HG03378 (cell line): ENCODE measurements around the gene BCAS4.

Source experiments
- ATAC-seq: cut with Tn5 transposase; IDR thresholded peaks from one replicate; pipeline ENCODE4 v1.9.1; 2021; ENCODE audit warnings: mild to moderate bottlenecking, moderate library complexity; ENCODE audit not compliant: unreplicated experiment

BCAS4 gene

DNA sequence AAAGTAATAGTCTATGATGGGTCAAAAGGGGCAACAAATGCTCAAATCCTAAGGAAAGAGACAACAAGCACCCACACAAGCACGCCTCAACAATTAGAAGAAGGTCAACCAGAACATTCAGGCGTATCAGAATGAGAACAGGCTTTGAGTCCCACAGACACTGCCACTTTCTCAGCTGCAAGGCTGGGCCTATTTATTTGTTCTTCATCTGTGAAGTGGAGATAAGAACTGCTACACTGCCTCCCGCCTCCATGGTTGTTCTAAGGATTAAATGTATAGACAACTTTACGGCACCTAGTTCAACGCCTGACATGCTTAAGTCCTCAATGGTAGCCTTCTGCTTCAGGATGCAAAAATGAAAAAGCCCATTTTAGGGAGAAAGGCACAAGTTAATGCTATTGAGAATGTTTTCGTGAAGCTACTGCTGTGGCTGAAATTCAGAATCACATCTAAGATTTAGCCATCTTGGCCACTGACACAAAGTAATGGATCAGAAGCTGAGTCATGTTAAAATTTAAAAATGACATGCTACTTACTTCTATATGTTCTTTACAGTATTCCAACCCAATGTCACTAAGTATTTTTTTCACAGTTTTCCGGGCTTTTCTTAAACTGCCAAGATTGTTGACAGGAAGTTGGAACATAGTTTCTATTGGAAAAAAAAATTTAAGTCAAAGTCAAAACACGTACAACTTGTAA lies 108.6 kb downstream of the BCAS4 start:
- no peak for ATAC-seq

DNA sequence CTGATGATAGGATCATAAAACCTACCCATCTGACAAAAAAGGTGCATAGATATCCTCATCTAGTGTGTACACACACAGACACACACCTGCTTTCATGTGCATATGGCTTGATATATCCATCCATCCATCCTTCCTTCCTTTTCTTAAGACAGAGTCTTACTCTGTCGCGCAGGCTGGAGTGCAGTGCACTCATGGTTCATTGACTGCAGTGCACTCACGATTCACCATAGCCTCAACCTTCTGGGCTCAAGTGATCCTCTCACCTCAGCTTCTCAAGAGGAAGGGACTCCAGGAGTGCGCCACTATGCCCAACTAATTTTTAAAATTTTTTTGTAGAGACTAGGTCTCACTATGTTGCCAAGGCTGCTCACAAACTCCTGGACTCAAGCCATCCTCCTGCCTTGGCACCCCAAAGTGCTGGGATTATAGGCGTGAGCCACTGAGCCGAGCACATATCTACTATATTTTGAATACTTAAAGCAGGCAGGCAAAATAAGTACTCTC lies 109.3 kb downstream of the BCAS4 start:
- no peak for ATAC-seq

- ATAC-seq: no peak
Measured at GRCh38 chr20:50909413-50909812, 114.6 kb downstream of the BCAS4 start.

- no peak for ATAC-seq
Measured at GRCh38 chr20:50911030-50911429, 116.2 kb downstream of the BCAS4 start.

DNA sequence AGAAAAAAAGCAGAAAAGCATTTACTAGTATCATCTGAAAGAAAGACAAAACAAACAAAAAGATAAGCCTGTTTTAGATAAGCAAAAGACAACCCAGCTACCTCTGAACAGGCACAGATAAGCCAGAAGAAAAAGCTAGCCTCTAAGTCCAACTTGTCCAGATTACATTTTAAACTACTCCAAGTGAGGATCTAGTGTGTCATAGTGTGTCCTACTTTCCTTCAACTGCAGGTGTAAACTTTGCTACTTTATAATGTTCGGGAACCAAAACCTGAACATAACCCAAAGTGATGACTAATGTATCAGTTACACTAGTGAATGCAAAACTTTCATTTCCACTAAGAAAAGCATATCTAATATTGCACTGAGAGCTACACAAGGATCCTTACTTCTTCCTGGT lies 116.9 kb downstream of the BCAS4 start:
- ATAC-seq: no peak

GRCh38 chr20:50913690-50914375 lies 119.0 kb downstream of the BCAS4 start:
- no peak for ATAC-seq

- no peak for ATAC-seq
Measured at GRCh38 chr20:50915424-50915823, 120.6 kb downstream of the BCAS4 start.

- no peak for ATAC-seq
Measured at GRCh38 chr20:50916257-50916656, 121.4 kb downstream of the BCAS4 start.

DNA sequence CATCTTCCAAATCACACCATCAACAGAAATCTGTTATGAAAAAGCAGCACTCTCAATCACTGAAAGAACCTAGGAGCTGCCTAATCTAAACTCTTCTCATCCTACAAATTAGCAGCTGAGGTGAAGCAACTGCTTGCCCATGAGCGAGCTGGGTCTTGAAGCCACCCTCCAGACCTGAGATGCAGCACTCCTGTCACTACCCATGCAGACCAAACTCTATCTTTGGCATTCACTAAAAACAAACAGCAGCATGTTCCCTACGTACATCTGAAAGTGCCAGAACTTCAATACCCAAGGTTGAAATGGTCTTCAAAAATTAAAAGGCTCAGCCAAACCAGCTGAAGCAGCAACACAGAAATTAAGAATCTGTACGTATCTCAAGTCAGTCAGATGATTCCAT lies 122.1 kb downstream of the BCAS4 start:
- no peak for ATAC-seq

DNA sequence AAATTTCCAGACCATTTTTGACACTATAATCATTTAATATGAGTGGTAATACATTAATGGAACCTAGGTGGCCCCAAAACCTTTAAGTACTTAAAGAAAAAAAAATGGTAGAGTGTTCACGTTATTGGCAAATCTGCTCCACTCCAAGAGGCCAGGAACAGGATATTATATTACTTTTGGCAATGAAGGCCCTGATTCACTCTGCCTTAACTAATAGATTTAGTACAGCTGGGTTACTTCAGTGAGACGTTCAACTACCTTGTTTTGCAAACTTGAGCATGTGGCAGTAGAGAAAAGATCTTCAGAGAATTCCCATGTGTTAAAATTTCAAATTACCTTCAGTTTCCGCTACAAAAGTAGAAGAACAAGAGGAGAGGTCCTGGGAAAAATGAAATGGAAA lies 123.5 kb downstream of the BCAS4 start:
- ATAC-seq: no peak

DNA sequence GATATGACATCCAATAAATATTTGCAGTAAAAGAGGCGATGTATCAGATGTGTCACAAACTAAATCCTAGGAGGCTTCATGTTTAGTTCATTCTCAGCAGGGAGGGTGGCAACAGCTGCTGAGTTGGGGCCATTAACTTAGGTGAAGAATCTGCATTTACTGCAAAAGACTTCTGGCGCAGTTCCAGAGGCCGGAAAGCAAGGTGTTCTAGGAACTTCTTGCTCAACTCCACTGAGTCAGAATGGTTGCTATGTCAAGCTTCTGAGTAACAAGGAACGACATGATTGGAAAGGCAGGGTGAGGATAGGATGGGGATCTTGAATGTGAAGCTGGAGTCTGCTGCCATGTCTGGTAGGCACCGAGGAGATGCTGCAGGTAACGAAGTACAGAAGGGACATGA lies 124.7 kb downstream of the BCAS4 start:
- ATAC-seq: no peak

DNA sequence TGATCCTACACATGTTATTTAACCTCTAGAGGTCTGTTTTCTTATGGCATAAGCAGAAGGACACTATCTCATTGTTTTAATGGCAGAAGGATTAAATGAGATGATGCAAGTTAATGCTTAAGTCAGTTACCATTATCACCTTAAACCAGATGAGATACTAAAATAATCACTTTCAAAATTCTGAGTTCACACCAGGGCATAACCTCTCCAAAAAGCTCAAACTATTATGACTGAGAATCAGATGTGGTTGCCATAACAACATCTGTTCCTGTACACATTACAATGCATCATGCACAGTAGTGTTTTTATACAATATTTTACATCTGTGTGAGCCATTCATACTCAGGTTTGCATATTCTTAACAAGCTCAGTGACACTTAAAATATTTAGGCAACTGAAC lies 126.1 kb downstream of the BCAS4 start:
- ATAC-seq: no peak

DNA sequence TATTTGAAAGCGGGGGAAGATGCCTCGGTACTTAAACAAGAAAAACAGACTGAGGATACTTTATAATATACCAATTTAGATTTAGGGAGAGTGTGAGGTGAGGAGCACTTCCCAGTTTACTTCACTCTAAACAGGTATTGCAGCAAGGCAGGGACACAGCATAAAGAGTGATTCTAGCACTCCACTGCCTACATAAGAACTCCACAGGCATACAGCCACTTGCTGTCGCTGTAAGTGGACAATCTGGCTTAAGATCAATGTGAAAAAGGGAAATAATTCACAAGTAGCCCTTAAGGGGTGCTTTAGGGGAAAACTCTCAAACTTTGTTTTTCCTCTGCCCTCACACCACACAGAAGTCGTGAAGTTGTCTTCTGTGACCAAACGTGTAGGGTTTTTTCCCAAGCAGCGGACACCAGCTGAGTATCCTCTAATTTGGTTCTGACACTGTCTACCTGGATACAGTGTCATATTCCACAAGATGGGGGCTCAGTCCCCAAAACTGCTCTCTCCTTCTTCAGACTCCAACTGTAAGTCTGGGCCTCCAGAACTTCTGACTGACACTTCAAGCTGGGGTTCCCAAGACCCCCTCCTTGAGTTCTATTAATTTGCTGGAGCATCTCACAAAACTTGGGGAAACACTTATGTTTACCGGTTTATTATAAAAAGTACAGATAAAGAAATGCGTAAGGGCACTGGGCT lies 127.1 kb downstream of the BCAS4 start:
- ATAC-seq: no peak

DNA sequence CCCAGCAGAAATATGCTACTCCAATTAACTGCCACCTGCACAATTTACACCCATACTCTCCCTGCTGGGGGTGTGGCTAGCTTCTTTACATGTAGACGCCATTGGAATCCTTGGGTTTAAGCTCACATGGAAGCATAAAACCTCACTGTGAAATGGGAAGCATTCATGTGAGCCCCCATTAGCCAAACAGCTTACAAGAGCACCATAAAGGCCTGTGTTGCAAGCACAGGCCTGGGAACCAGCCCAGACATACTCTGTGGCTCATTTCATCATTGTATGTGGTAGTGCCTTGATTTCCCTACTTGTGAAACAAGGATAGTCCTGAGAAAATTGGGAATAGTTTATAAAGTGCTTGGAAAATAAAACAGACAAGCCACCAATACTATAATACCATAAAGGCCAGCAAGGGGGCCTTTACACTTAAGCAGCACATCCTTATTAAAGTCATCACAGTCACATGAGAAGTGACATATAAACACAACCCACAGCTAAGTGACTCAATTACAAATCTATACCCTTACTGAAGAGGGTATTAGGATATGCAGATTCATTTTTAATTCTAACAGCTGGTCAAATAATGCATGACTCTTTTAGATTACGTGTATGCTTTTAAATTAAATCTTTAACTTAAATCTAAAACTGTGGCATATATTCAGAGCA lies 129.5 kb downstream of the BCAS4 start:
- ATAC-seq: no peak

DNA sequence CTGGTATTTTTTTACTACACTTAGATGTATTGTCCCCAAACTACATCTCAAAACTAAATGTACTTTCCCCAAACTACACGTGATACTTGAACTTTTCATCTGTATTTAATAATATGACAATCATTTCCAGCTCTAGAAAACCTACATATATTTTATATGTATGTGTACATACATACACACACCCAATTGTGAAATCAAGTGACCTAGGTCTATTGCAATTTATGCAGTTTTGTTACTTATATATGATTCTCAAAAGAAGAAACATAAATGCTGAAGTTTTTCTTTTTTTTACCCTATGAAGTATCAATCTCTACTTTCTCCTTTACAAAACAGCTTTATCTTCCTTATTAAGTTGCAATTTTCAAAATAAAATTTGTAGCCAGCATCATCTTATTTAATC lies 131.7 kb downstream of the BCAS4 start:
- no peak for ATAC-seq
